Esophagus squamous epithelium (tissue), 4 donors: ENCODE measurements around the gene ZNF446.

ENCODE experiments used
- CTCF ChIP-seq, 6 experiments: fragments of 450-650 bp in 4 of 6; fragments of 200-600 bp in 2 of 6; sonication (generic) in 2 of 6; IDR thresholded peaks; one replicate each; pipeline ENCODE4 v1.5.1; 2016 to 2019; ENCODE audit warnings: antibody characterized with exemption in 6 of 6, mild to moderate bottlenecking in 4 of 6, moderate library complexity in 4 of 6
- POLR2A ChIP-seq, 4 donors: fragments of 450-650 bp; IDR thresholded peaks; one replicate each; pipeline ENCODE4 v1.6.1; 2017; ENCODE audit warnings: antibody characterized with exemption in 4 of 4, mild to moderate bottlenecking in 4 of 4, moderate library complexity in 3 of 4

- no peak for TF ChIP-seq POLR2A (IDR thresholded peaks at IDR 0.05)
- no peak for TF ChIP-seq CTCF (IDR thresholded peaks at IDR 0.05)
These were observed 47.5 kb upstream of the ZNF446 start for GRCh38 chr19:58428617-58429016.
